HG02884 (cell line): ENCODE results near the gene SLC13A2.

Experiments used
- ATAC-seq: cut with Tn5 transposase; IDR thresholded peaks from one replicate; pipeline ENCODE4 v1.9.1; 2021; ENCODE audit warnings: mild to moderate bottlenecking, moderate library complexity; ENCODE audit not compliant: unreplicated experiment

The SLC13A2 gene

DNA sequence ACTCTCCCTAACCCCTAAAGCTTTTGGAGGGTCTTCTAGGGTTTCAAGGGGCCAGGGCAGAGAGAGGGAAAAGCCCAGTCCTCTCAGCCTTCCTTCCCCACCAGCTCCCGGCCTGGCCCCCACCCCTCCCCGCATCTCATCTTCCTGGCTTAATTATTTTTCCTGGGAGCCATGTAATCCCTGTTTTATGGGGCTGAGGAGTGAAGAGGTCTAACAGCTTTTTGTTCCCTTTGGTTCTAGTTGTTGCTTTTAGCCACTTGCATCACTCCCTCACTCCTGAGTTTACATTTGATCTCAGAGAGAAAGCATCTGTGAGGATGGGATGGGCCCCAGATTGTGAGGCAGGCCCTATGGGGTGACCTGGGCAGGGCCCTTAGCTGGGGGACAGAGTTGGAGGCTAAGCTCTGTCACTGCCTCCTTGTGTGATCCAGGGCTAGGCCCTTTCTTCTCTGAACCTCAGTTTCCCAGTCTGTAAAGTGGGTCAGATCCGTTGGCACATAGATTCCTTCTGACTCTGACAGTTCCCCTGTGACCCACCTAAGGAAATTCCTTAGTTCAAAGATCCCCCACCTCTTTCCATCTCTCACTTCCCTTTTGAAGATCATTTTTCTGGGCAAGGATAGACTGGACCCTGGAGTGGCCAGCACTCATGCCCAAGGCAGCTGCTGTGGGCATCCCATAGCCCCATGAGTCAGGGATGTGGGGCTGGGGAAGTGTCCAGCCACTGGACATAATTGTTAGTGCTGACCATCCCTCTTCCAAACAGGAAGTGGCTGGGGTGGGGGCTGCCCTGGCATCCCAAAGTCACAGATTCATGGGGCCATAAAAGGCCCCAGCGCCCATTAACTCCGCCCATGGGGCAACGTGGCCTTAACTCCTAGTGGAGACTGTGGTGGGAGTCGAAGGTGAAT is 58.9 kb downstream of the SLC13A2 start:
- ATAC-seq = no peak

- ATAC-seq = no peak
Observed at GRCh38 chr17:28533091-28533807, 59.8 kb downstream of the SLC13A2 start.

DNA sequence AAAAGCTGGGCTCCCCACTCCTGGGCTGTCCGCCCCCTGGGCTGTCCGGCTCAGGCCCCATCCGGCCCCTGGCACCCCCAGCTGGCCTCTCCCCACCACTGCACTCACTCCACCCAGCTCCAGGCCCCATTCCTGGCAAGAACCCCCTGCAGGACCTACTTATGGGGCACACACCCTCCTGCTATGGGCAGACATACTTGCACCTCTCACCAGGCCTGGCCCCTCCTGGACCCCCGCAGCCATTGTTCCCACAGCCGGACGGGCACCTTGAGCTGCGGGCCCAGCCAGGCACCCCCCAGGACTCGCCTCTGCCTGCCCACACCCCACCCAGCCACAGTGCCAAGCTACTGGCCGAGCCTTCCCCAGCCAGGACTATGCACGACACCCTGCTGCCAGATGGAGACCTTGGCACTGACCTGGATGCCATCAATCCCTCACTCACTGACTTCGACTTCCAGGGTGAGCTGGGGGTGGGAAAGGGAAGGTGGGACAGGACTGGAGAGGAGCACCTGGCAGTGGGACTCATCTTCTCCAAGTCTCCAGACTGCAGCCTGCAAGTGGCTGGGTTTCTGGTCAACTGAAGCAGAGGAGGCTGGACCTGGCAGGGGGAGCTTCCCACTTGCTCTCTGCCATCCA is 61.4 kb downstream of the SLC13A2 start:
- no peak for ATAC-seq

DNA sequence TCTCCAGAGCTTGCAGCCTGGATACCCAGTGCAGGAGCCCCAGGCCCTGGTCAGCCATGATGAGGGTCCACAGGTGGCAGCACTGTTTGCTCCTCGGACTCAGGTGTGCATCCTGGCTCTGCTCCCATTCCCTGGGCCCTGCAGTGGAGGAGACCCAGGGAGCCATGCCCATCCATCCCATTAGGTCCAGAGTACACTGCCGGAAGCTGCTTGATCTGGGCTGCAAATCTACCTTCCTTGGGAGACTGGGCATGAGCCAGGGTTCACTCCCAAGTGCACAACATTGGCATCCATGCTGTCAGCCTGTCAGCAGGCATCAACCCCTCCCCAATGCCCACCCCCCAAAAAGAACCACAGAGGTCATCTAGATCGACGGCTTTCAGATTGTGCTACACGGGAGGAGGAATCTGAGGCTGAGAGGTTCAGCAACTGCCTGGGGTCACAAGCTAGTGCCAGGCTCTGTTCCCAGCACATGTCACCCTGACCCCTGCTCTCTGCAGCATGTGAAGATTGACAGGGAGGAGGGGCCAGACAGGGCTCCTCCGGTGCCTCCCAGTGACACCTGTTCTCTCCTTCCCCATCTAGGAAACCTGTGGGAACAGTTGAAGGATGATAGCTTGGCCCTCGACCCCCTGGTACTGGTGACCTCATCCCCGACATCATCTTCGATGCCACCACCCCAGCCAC is 63.2 kb downstream of the SLC13A2 start:
- ATAC-seq = no peak

GRCh38 chr17:28537219-28537610 is 63.8 kb downstream of the SLC13A2 start:
- no peak for ATAC-seq

GRCh38 chr17:28538296-28538895 is 65.0 kb downstream of the SLC13A2 start:
- ATAC-seq = no peak

DNA sequence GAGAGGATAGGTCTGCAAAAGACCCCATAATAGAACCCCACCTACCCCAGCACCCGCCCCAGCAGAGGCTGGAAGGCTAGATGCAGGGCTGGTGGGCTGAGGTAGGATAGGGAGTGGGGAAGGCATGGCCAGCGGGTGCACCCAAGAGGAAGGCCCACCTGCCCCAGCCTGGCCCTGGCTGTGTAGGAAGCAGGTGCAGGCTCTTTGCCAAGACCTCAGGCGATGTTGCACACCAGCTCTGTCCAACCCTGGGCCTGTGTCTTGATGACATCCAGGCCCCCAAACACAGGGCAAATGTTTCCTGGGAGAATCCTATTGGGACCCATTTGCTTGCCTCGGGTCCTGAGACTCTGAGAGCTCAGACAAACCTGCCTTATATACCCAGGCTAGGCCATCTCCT is 66.8 kb downstream of the SLC13A2 start:
- no peak for ATAC-seq

- ATAC-seq = no peak
Observed at GRCh38 chr17:28541439-28541838, 68.0 kb downstream of the SLC13A2 start.

GRCh38 chr17:28544402-28545140 is 71.1 kb downstream of the SLC13A2 start:
- no peak for ATAC-seq

DNA sequence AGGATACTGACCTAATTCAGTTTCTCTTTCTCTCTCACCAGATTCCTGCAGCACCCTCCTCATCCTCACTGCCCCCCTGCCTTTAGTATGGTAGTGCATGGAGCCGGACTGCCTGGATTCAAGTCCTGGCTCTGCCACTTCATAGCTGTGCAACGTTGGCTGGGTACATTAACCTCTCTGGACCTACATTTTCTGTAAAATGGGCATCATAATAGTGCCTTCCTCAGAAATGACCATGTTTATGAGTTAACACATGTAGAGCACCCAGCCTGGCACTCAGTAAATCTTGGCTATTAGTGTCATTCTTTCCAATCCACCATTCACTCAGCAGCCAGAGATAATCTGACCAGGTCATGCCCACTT is 71.7 kb downstream of the SLC13A2 start:
- ATAC-seq = no peak

DNA sequence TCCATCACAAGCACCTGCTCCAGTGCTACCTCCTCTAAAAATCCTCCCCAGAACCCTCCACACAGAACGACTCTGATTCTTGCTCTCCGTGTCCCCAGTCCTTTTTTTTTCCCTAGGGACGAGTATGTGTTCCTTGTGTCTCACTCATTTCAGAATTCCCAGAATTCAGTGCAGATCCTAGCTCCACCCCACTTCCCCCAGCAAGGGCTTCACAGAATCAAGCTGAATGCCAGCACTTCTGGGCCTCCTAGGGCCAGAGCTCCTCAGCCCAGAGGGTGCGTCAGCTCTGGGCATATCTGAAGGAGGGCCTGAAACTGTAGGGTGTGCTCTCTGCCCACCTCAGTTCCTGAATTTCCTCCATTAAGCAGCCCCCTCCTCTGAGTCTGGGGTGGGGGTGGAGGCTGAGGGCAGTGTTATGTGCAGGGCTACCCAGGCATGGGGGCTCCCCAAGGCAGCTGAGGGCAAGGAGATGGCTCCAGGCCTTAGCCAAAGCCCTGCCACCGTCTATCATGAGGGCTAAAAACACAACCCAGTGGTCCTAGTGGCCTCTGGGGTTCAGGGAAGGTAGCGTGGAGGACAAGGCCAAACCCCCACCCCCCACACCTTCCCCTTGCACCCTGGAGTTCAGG is 72.5 kb downstream of the SLC13A2 start:
- ATAC-seq = no peak

- ATAC-seq = no peak
Observed at GRCh38 chr17:28547096-28547622, 73.7 kb downstream of the SLC13A2 start.
